Prostate gland (tissue), 1 donor: ENCODE data around the gene SMG6.

Experiments
- POLR2A ChIP-seq: fragments of 450-650 bp; IDR thresholded peaks from one replicate; pipeline ENCODE4 v1.6.1; 2016; ENCODE audit warnings: antibody characterized with exemption, mild to moderate bottlenecking
- POLR2AphosphoS5 ChIP-seq: sonication (generic); formaldehyde crosslinking; IDR thresholded peaks from one replicate; pipeline ENCODE4 v1.6.1; 2017; ENCODE audit warnings: antibody characterized with exemption

- TF ChIP-seq POLR2AphosphoS5 = peak; percentile 98
- TF ChIP-seq POLR2A = peak; percentile 82
Measured at GRCh38 chr17:2041561-2042389, 261.8 kb downstream of the SMG6 start, which contains the start of gene OVCA2.
